OCI-LY1 (cell line): Measurements from ENCODE around the gene CNTNAP5.

Experiments used
- CTCF ChIP-seq: fragments of 200-600 bp; sonication (generic), shearing (Covaris generic); IDR thresholded peaks from 2 replicates; pipeline ENCODE4 v1.5.1; 2017; ENCODE audit warnings: mild to moderate bottlenecking, antibody characterized with exemption, low read length, moderate library complexity, mixed read lengths
- EZH2 ChIP-seq: fragments of 200-600 bp; sonication (generic), shearing (Covaris generic); IDR thresholded peaks from 2 replicates; pipeline ENCODE4 v1.8.0; 2017; ENCODE audit warnings: borderline replicate concordance, mixed run types, mild to moderate bottlenecking, antibody characterized with exemption, low read length, moderate library complexity, mixed read lengths

DNA sequence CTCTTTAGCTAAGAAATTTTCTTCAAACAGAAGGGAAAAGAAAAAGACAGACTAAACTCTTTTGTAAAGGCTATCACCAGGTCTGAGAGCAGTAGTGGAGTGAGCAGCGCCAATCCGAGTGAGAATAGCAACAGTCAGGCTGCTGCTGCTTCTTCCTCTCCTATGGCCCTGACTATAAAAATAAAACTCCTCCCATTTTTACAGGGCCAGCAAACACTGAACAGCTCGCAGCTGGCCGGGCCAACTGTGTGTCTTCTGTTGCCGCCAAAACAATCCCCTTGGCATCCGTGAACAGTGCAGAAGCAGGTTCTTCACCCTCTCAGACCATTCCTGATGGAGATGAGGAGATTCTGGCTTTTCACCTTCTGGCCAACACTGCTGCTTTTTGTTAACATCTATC lies 124.5 kb downstream of the CNTNAP5 start:
- TF ChIP-seq CTCF = no peak
- no peak for TF ChIP-seq EZH2
